Panc1 (cell line): ENCODE data around the gene MALAT1. TPM values are rescaled to one million over a fixed set of nuclear protein-coding genes. Genes with fewer than 3 reads are reported as not detected.

ENCODE experiments used
- ATAC-seq: fragments of 200-7000 bp; cut with Tn5 transposase; 2 replicates; pipeline ENCODE4 v1.9.1; 2020; ENCODE audit warnings: mild to moderate bottlenecking, moderate library complexity
- BruUV-seq: library from RNA; stranded (reverse); fragments of 400-500 nt; replicated peaks from 2 replicates; lab custom pipeline; 2021; lab: Mats Ljungman, UMichigan
- CTCF ChIA-PET: fragments of 300-600 bp; sonication (Branson Sonifier 250); formaldehyde crosslinking; loops from one replicate; lab custom pipeline; 2022; ENCODE audit warnings: antibody characterized with exemption; lab: Charles Lee
- POLR2A ChIA-PET: fragments of 300-600 bp; sonication (Branson Sonifier 250); formaldehyde crosslinking; loops from one replicate; lab custom pipeline; 2022; ENCODE audit warnings: antibody characterized with exemption; lab: Charles Lee
- DNase-seq: peaks from one replicate; pipeline ENCODE4 v3.0.0-alpha.2; 2010; ENCODE audit warnings: low read depth, low spot score
- H3K27ac ChIP-seq: 2 replicates; pipeline ENCODE4 v1.5.1; 2011; ENCODE audit warnings: mild to moderate bottlenecking, low read length, inconsistent platforms
- H3K27me3 ChIP-seq: fragments of 200-500 bp; sonication (Bioruptor generic); 2 replicates; pipeline ENCODE4 v1.6.0; 2014; ENCODE audit warnings: low read length, inconsistent platforms; ENCODE audit not compliant: control insufficient read depth, insufficient read depth
- H3K36me3 ChIP-seq: fragments of 200-500 bp; sonication (Bioruptor generic); 2 replicates; pipeline ENCODE4 v1.5.1; 2014; ENCODE audit warnings: inconsistent platforms, mild to moderate bottlenecking, low read length, moderate library complexity; ENCODE audit not compliant: control insufficient read depth, insufficient read depth
- H3K4me1 ChIP-seq: 2 replicates; pipeline ENCODE4 v1.5.1; 2011; ENCODE audit warnings: inconsistent platforms, mild to moderate bottlenecking, low read length, moderate library complexity; ENCODE audit not compliant: control insufficient read depth, insufficient read depth
- H3K4me3 ChIP-seq, 2 experiments: 2 replicates each; pipeline ENCODE4 v1.5.1; 2011 to 2012; ENCODE audit warnings: low read depth in 2 of 2, low read length in 2 of 2, mild to moderate bottlenecking in 2 of 2, inconsistent platforms in 1 of 2, moderate library complexity in 1 of 2
- H3K9me3 ChIP-seq: fragments of 200-500 bp; sonication (Bioruptor generic); 2 replicates; pipeline ENCODE4 v1.5.1; 2014; ENCODE audit warnings: low read depth, mild to moderate bottlenecking, inconsistent platforms, low read length, moderate library complexity; ENCODE audit not compliant: control insufficient read depth, insufficient read depth
- CTCF ChIP-seq: fragments of 450-650 bp; IDR thresholded peaks from 2 replicates; pipeline ENCODE4 v1.5.1; 2017; ENCODE audit warnings: mild to moderate bottlenecking
- POLR2AphosphoS5 ChIP-seq: IDR thresholded peaks from 2 replicates; pipeline ENCODE4 v1.6.1; 2012; ENCODE audit warnings: mild to moderate bottlenecking, low read depth, low read length, moderate library complexity
- SIN3A ChIP-seq: IDR thresholded peaks from 2 replicates; pipeline ENCODE4 v1.6.1; 2012; ENCODE audit warnings: low read depth, mild to moderate bottlenecking, low read length, moderate library complexity, borderline replicate concordance; ENCODE audit not compliant: insufficient read depth
- TCF7L2 ChIP-seq: IDR thresholded peaks from 2 replicates; pipeline ENCODE4 v1.6.1; 2011; ENCODE audit warnings: mild to moderate bottlenecking, low read depth, low read length, inconsistent platforms
- in situ Hi-C: cut with HindIII; loops from 2 replicates; pipeline ENCODE4 v1.10.0; 2016; ENCODE audit warnings: low sequenced_read_pairs, low pct_unique_long_range_greater_than_20kb
- intact Hi-C: fragments of 100-400 bp; cut with micrococcal nuclease; formaldehyde crosslinking; loops from one replicate; pipeline ENCODE4 v1.10.0; 2022; ENCODE audit not compliant: unreplicated experiment
- total RNA-seq: library from RNA; stranded (reverse); gene quantifications from one replicate; pipeline ENCODE4 v1.2.1, GENCODE V29; 2021; ENCODE audit not compliant: unreplicated experiment
- TF ChIP-seq, protein P1 (sequence below), 2 experiments: IDR thresholded peaks; 2 replicates each; pipeline ENCODE4 v1.6.1; 2011 to 2012; ENCODE audit warnings: low read depth in 2 of 2, control low read depth in 1 of 2, low read length in 1 of 2, mild to moderate bottlenecking in 1 of 2, moderate library complexity in 1 of 2; ENCODE audit not compliant: insufficient read depth in 1 of 2

MALAT1 gene
- total RNA-seq, 1 experiment from 2014 or later, result 13,645 TPM

GRCh38 chr11:65538915-65539743, 40.3 kb downstream of the MALAT1 start:
- H3K27me3 ChIP-seq, result no peaks in the 10 kb centered on the region
- ChIA-PET CTCF (interaction anchor here (0.7 to 2.4 kb wide), 2 partner anchors 10 to 13 kb away, joined by 3 to 22 read pairs; no protein-coding TSS in a partner anchor), POLR2A (no interaction called here)
- no peak for DNase-seq
- peaks cover 18% of the 10 kb centered on the region for H3K4me1 ChIP-seq
- peaks cover 2% of the 10 kb centered on the region; the same call in 1 of the 2 replicates for H3K36me3 ChIP-seq
- BruUV-seq, result TSS peak; percentile 81
- TF ChIP-seq, protein P1, sequence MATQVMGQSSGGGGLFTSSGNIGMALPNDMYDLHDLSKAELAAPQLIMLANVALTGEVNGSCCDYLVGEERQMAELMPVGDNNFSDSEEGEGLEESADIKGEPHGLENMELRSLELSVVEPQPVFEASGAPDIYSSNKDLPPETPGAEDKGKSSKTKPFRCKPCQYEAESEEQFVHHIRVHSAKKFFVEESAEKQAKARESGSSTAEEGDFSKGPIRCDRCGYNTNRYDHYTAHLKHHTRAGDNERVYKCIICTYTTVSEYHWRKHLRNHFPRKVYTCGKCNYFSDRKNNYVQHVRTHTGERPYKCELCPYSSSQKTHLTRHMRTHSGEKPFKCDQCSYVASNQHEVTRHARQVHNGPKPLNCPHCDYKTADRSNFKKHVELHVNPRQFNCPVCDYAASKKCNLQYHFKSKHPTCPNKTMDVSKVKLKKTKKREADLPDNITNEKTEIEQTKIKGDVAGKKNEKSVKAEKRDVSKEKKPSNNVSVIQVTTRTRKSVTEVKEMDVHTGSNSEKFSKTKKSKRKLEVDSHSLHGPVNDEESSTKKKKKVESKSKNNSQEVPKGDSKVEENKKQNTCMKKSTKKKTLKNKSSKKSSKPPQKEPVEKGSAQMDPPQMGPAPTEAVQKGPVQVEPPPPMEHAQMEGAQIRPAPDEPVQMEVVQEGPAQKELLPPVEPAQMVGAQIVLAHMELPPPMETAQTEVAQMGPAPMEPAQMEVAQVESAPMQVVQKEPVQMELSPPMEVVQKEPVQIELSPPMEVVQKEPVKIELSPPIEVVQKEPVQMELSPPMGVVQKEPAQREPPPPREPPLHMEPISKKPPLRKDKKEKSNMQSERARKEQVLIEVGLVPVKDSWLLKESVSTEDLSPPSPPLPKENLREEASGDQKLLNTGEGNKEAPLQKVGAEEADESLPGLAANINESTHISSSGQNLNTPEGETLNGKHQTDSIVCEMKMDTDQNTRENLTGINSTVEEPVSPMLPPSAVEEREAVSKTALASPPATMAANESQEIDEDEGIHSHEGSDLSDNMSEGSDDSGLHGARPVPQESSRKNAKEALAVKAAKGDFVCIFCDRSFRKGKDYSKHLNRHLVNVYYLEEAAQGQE (IDR thresholded peaks at IDR 0.05; ENCODE audit: insufficient read depth in 1 of 2, low read depth in 2 of 2, low read length in 1 of 2), result no peak
- TF ChIP-seq SIN3A (no peak; the same call in 1 of the 2 replicates), POLR2AphosphoS5 (no peak; the same call in 1 of the 2 replicates), CTCF (no peak), TCF7L2 (no peak)
- in situ Hi-C loops, result no loop called here
- intact Hi-C loops, result no loop called here
- H3K9me3 ChIP-seq, result no peaks in the 10 kb centered on the region
- H3K4me3 ChIP-seq, result peak overlapping the region in 1 of 2 experiments; percentile 64; a peak in 3 of 4 replicates
- no peak for ATAC-seq
- H3K27ac ChIP-seq, result no peak overlapping the region

GRCh38 chr11:65539744-65540289, 41.0 kb downstream of the MALAT1 start:
- peak overlapping the region; percentile 79 for H3K27ac ChIP-seq
- H3K27me3 ChIP-seq, result no peaks in the 10 kb centered on the region
- DNase-seq, result no peak
- peak overlapping the region; percentile 64 to 68 for H3K4me3 ChIP-seq
- in situ Hi-C loops, result no loop called here
- TF ChIP-seq CTCF (peak; percentile 35; the same call in 1 of the 2 replicates), POLR2AphosphoS5 (no peak), SIN3A (no peak; the same call in 1 of the 2 replicates), TCF7L2 (no peak)
- TF ChIP-seq, protein P1 (IDR thresholded peaks at IDR 0.05; ENCODE audit: insufficient read depth in 1 of 2, low read depth in 2 of 2, low read length in 1 of 2), result no peak
- peaks cover 2% of the 10 kb centered on the region; the same call in 1 of the 2 replicates for H3K36me3 ChIP-seq
- no peaks in the 10 kb centered on the region for H3K9me3 ChIP-seq
- H3K4me1 ChIP-seq, result peaks cover 18% of the 10 kb centered on the region
- ChIA-PET CTCF (interaction anchor here (0.7 to 2.7 kb wide), 7 partner anchors 10 to 53 kb away, joined by 3 to 22 read pairs (median 3); partner anchors contain the start of genes FAM89B and ZNRD2), POLR2A (interaction anchor here (0.6 to 0.9 kb wide), 2 partner anchors 61 to 116 kb away, joined by 3 read pairs; no protein-coding TSS in a partner anchor)
- intact Hi-C loops, result no loop called here
- BruUV-seq, result no TSS peak
- ATAC-seq, result peak; percentile 79
